Measurements from ENCODE around the gene MMP13. TPM values are rescaled to one million over a fixed set of nuclear protein-coding genes. Genes with fewer than 3 reads are reported as not detected.

Gene MMP13
- total and polyA plus RNA-seq, 2 of the 13 experiments (the other 11 are each of a cell fraction or from before 2014, with no cell fraction given): not detected

GRCh38 chr11:102900346-102900745, 55.2 kb downstream of the MMP13 start:
- WGBS (ENCODE audit: low lambda C conversion rate): 43% methylated on average over 2 of the region's 2 CpGs
- H3K79me2 ChIP-seq (ENCODE audit: insufficient read depth, low read length): no peaks in the 10 kb centered on the region
- H3K4me1 ChIP-seq (ENCODE audit: insufficient read depth, low read length): no peaks in the 10 kb centered on the region
- no peaks in the 10 kb centered on the region for H4K20me1 ChIP-seq (ENCODE audit: insufficient read depth, low read length)
- CTCF ChIA-PET (ENCODE audit: low intra/inter-chr PET ratio, low total read pairs): no interaction called here
- no peaks in the 10 kb centered on the region for H3K27me3 ChIP-seq (ENCODE audit: control insufficient read depth in 1 of 2, insufficient read depth in 2 of 2, low read length in 2 of 2)
- H3K36me3 ChIP-seq (replicated peaks in 1 of 2; ENCODE audit: control insufficient read depth in 1 of 2, insufficient read depth in 2 of 2, low read length in 2 of 2): no peaks in the 10 kb centered on the region
- H3K4me2 ChIP-seq (ENCODE audit: low read depth, low read length): no peak overlapping the region
- no peak for FAIRE-seq
- ATAC-seq: no peak
- TF ChIP-seq SMYD3 (CRISPR knock-in tag; IDR thresholded peaks at IDR 0.05): no peak
- no peak for TF ChIP-seq ZNF318 (CRISPR knock-in tag; IDR thresholded peaks at IDR 0.05)
- no peak for TF ChIP-seq IRF9 (CRISPR knock-in tag; IDR thresholded peaks at IDR 0.05; ENCODE audit: borderline replicate concordance)
- TF ChIP-seq RFXAP (CRISPR knock-in tag; IDR thresholded peaks at IDR 0.05; ENCODE audit: borderline replicate concordance): no peak
- no peak for TF ChIP-seq DPF2 (CRISPR knock-in tag; IDR thresholded peaks at IDR 0.05; ENCODE audit: borderline replicate concordance, low read depth)
- TF ChIP-seq ZNF678 (CRISPR knock-in tag; IDR thresholded peaks at IDR 0.05): no peak
- no peak for TF ChIP-seq MBD4 (IDR thresholded peaks at IDR 0.05; ENCODE audit: borderline replicate concordance, low read length)
- TF ChIP-seq ZNF709 (CRISPR knock-in tag; IDR thresholded peaks at IDR 0.05): no peak
- TF ChIP-seq ZNF770 (CRISPR knock-in tag; IDR thresholded peaks at IDR 0.05): no peak
- TF ChIP-seq HMG20B (CRISPR knock-in tag; conservative IDR thresholded peaks at IDR 0.05): no peak
- no peak for TF ChIP-seq SRY (CRISPR knock-in tag; IDR thresholded peaks at IDR 0.05)
- no peak for TF ChIP-seq CREBL2 (CRISPR knock-in tag; IDR thresholded peaks at IDR 0.05; ENCODE audit: borderline replicate concordance)
- no peak overlapping the region for H2AFZ ChIP-seq (ENCODE audit: low read length)
- no peak overlapping the region for H3K4me3 ChIP-seq (replicated peaks in 1 of 3; ENCODE audit: insufficient read depth in 1 of 3, low read depth in 2 of 3, low read length in 3 of 3)
- no peak overlapping the region for H3K9ac ChIP-seq (ENCODE audit: insufficient read depth, low read depth, low read length)
- POLR2A ChIA-PET: no interaction called here
- H3K27ac ChIP-seq (ENCODE audit: extremely low read length, insufficient read depth, low read length): no peak overlapping the region
- in situ Hi-C loops (cut with HindIII; ENCODE audit: extremely low pct_ligation_motif_present, low pct_unique_long_range_greater_than_20kb) (no loop called here), intact Hi-C loops (cut with micrococcal nuclease; ENCODE audit: unreplicated experiment) (no loop called here)
- no peaks in the 10 kb centered on the region for H3K9me3 ChIP-seq (ENCODE audit: low read length)
- BruUV-seq (replicated peaks): no TSS peak
- DNase-seq (ENCODE audit: low spot score): no peak
